GM12865 (cell line): ENCODE results near the gene RABGEF1.
"Not testable (repeated sequence)": the region's sequence is repeated elsewhere in the genome, so short reads cannot be mapped to it uniquely, and the experiment has no call there.

ENCODE experiments used
- DNase-seq: peaks from one replicate; pipeline ENCODE4 v3.0.0; 2010; ENCODE audit warnings: low read depth
- H3K4me3 ChIP-seq: 2 replicates; pipeline ENCODE4 v1.5.1; 2011; ENCODE audit warnings: mild to moderate bottlenecking, low read depth, low read length, control low read depth
- TF ChIP-seq, protein P1 (sequence below): IDR thresholded peaks from 2 replicates; pipeline ENCODE4 v1.5.1; 2011; ENCODE audit warnings: low read length, control low read depth, low read depth, inconsistent platforms; ENCODE audit not compliant: insufficient read depth; ENCODE audit errors: missing control alignments

The RABGEF1 gene

DNA sequence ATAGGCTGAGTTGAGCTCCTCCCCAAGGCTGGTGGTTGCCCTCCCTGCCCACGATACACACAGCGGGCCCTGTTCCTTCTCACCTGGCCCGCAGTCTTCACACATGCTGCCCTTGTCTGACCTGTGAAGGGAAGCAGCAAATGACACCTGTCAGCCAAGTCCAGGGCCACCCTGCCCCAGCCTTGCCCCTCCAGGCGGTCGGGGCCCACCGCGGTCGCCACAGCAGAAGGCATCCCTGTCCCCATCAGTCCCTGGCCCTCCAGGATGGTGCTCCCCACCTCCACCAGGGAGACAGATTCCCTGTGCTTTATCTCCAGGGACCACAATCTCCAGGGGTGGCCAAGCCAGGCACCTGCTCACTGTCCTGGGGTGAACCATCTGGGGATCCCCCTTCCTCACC lies 99.3 kb downstream of the RABGEF1 start:
- no peak overlapping the region for H3K4me3 ChIP-seq
- TF ChIP-seq, protein P1, sequence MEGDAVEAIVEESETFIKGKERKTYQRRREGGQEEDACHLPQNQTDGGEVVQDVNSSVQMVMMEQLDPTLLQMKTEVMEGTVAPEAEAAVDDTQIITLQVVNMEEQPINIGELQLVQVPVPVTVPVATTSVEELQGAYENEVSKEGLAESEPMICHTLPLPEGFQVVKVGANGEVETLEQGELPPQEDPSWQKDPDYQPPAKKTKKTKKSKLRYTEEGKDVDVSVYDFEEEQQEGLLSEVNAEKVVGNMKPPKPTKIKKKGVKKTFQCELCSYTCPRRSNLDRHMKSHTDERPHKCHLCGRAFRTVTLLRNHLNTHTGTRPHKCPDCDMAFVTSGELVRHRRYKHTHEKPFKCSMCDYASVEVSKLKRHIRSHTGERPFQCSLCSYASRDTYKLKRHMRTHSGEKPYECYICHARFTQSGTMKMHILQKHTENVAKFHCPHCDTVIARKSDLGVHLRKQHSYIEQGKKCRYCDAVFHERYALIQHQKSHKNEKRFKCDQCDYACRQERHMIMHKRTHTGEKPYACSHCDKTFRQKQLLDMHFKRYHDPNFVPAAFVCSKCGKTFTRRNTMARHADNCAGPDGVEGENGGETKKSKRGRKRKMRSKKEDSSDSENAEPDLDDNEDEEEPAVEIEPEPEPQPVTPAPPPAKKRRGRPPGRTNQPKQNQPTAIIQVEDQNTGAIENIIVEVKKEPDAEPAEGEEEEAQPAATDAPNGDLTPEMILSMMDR: no peak
- DNase-seq: no peak

GRCh38 chr7:66840316-66840715 lies 99.8 kb downstream of the RABGEF1 start:
- DNase-seq: no peak
- no peak overlapping the region for H3K4me3 ChIP-seq
- TF ChIP-seq, protein P1: no peak

DNA sequence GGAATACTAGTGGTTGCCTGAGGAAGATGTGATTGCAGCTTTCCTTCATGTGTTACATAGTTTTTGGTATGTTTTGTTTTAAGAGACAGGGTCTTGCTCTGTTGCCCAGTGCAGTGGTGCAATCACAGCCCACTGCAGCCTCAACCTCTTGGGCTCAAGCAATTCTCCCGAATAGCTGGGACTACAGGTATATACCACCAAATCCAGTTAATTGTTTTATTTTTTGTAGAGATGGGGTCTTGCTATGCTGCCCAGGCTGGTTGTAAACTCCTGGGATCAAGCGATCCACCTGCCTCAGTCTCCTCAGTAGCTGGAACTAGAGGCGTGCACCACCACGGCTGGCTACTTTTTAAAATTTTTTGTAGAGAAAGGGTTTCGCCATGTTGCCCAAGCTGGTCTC lies 101.4 kb downstream of the RABGEF1 start:
- no peak overlapping the region for H3K4me3 ChIP-seq
- DNase-seq: no peak
- TF ChIP-seq, protein P1: no peak

DNA sequence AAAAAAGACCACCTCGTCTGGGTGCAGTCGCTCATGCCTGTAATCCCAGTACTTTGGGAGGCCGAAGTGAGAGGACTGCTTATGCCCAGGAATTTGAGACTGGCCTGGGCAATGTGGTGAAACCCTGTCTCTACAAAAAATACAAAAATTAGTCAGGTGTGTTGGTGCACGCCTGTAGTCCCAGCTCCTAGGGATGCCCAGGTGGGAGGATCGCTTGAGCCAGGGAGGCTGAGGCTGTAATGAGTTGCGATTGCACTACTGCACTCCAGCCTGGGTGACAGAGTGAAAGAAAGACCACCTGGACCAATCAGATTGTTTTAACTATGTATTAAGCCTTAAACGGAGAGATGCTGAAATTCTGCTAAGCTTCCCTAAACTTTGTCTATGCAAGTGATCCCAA lies 103.0 kb downstream of the RABGEF1 start:
- not testable (repeated sequence) for DNase-seq
- peak overlapping the region; percentile 91; the same call in 1 of the 2 replicates for H3K4me3 ChIP-seq

DNA sequence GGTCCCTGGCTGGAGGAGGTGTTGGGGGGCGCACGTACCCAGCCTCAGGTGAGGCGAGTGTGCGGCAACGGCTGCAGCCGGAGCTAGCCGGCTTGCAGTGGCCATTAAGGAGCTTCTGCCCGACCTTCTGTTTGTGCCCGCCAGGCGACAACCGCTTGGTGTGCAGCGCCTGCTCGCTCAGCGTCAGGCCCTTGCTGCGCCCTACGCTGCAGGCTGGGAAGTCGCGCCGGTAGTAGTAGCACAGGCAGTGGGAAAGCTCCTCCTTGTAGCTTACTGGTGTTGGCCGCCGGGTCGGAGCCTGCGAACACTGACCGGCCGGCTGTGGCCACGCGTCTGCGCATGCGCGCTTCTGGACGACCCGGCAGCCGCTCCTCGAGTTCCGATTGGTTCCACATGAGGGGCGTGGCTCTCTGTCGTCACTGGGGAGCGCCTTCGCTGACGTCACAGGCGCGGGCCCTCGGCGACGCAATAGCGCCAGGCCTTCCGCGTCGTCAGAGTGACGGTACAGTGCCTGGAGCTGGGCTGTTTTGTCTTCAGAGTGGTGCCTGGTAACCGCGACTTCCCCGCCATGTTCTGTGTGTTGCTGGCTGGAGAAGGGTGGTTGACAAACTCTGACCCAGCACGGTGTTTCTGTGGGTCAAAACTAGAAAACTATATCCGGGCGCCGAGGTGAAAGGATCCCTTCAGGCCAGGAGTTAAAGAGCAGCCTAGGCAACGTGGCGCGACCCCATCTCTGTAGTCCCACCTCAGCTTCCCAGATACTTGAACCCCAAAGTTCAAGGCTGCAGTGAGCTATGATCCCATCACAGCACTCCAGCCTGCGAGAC lies 104.2 kb downstream of the RABGEF1 start:
- TF ChIP-seq, protein P1: peak; percentile 40
- H3K4me3 ChIP-seq: peak overlapping the region; percentile 91
- DNase-seq: peak; percentile 99

- TF ChIP-seq, protein P1: no peak
- no peak for DNase-seq
- H3K4me3 ChIP-seq: peak overlapping the region; percentile 91
Measured at GRCh38 chr7:66845379-66846095, 105.0 kb downstream of the RABGEF1 start.

GRCh38 chr7:66846096-66846445 lies 105.5 kb downstream of the RABGEF1 start:
- not testable (repeated sequence) for DNase-seq, H3K4me3 ChIP-seq

GRCh38 chr7:66847523-66847855 lies 107.0 kb downstream of the RABGEF1 start:
- not testable (repeated sequence) for H3K4me3 ChIP-seq, DNase-seq
